GM19372 (cell line): Measurements from ENCODE around the gene ZIC2.
"Not testable (repeated sequence)": the region's sequence is repeated elsewhere in the genome, so short reads cannot be mapped to it uniquely, and the experiment has no call there.

Experiments
- ATAC-seq: cut with Tn5 transposase; IDR thresholded peaks from one replicate; pipeline ENCODE4 v1.9.1; 2021; ENCODE audit warnings: mild to moderate bottlenecking, low read depth, moderate library complexity; ENCODE audit not compliant: unreplicated experiment

ZIC2 gene

GRCh38 chr13:99995589-99996380 is 14.2 kb downstream of the ZIC2 start:
- ATAC-seq: no peak

- ATAC-seq: no peak
These were observed 14.9 kb downstream of the ZIC2 start for GRCh38 chr13:99996381-99996973.

GRCh38 chr13:99997702-99998214 is 16.2 kb downstream of the ZIC2 start:
- no peak for ATAC-seq

GRCh38 chr13:99998261-99998660 is 16.7 kb downstream of the ZIC2 start:
- no peak for ATAC-seq

- no peak for ATAC-seq
These were observed 33.0 kb downstream of the ZIC2 start for GRCh38 chr13:100014621-100015020.

GRCh38 chr13:100019780-100020356 is 38.3 kb downstream of the ZIC2 start:
- ATAC-seq: no peak

GRCh38 chr13:100022798-100023197 is 41.2 kb downstream of the ZIC2 start:
- ATAC-seq: no peak

GRCh38 chr13:100024023-100024422 is 42.4 kb downstream of the ZIC2 start:
- no peak for ATAC-seq

GRCh38 chr13:100029933-100030332 is 48.3 kb downstream of the ZIC2 start:
- no peak for ATAC-seq

- ATAC-seq: not testable (repeated sequence)
These were observed 51.1 kb downstream of the ZIC2 start for GRCh38 chr13:100032642-100033041.

- ATAC-seq: no peak
These were observed 54.4 kb downstream of the ZIC2 start for GRCh38 chr13:100035936-100036335.
